ENCODE data around the gene LSM12.
A peak's percentile ranks its signal among the peaks of the same experiment; 100 is the strongest.
"Not testable (repeated sequence)": the region's sequence is repeated elsewhere in the genome, so short reads cannot be mapped to it uniquely, and the experiment has no call there.

Gene LSM12

DNA sequence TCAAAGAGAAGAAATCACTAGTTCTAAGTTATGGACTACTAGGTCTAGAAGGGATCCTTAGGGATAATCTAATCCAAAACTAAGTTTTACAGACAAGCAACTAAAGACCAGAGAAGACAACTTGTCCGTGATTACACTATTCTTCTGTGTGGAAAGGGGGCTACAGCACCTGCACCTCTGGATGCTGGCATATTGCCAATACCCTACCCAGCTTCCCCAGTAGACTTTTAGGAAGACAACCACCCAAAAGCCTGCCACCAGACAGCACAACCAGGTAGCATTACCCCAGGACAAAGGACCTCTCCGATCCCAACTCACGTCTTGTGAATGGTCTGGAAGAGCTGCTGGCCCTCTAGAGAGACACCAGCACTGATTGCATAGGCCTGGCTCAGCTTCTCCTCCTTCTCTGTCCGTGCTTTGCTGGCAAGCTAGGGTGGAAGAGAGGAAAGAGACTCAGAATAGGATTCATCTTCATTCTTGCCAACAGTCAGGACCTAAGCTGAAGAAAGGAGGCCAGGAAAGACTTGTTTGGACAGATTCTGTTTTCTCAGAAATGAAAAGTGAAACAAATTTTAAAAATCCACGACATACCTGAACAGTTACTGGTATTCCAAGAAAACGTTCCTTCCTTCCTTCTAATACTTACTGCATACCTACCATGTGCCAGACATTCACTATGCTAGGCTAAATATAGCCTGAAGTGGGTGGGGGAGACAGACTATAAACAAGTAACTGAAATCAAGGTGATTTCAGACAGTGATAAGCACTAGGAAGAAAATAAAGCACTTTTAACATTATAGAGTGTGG lies 26.4 kb downstream of the LSM12 start:
- DNase-seq, result no peak

DNA sequence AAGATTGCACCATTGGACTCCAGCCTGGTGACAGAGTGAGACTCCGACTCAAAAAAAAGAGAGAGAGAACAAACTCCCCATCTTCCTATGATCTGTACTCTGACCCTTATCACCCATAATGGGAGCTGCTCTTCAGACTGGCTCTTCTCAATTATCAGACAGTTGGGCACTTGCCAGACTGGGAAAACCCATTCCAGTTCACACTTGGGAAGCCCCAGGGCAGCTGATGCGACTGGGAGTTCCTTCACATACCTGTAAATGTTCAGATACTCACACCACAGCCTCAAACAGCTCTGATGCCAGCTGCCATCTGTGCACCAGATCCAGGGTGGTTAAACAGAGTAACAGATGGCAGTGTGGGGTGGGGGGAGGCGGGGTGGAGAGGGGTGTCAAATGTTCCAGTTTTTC lies 27.9 kb downstream of the LSM12 start:
- DNase-seq, result no peak

- DNase-seq, result no peak
These were observed 29.0 kb downstream of the LSM12 start for GRCh38 chr17:44037471-44037870.

- DNase-seq, result not testable (repeated sequence)
These were observed 31.8 kb downstream of the LSM12 start for GRCh38 chr17:44034688-44035087.

- DNase-seq, result no peak
These were observed 32.5 kb downstream of the LSM12 start for GRCh38 chr17:44033861-44034408.

DNA sequence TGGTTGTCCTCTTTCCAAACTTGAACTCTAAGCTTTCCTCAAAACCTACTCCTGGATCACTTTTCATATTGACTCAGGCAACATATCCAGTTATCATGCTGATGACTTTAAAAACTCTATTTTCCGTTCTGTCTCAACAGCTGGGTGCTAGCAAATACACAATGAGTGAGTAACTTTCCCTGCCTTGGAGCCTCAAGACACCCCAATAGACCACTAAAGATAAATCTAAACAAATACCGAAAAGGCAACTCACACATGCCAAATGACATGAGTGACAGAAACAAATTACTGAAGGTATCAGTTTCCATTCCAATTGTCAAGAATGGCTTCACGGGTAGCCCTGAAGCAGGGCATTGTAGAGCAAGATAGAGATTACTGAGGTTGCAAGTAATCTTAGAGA lies 36.0 kb downstream of the LSM12 start:
- DNase-seq, result no peak

DNA sequence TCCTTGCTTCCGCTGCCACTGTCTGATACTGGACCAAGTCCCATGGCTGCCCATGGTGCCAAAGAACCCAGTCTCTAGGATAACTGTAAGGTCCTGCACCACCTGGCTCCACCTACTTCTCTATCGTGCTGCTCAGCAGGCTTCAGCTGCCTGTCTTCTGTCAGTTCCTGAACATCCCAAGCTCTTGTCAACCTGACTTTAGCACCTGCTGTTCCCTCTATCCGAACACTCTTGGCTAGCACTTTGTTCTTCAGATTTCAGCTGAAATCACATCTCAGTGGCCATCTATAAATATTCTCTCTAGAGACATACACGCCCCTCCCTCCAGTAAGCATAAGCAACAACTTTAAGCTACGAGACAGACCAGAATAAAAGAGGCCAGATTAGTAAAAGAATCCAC lies 36.7 kb downstream of the LSM12 start:
- no peak for DNase-seq

GRCh38 chr17:44024853-44025252 lies 41.6 kb downstream of the LSM12 start:
- no peak for DNase-seq

DNA sequence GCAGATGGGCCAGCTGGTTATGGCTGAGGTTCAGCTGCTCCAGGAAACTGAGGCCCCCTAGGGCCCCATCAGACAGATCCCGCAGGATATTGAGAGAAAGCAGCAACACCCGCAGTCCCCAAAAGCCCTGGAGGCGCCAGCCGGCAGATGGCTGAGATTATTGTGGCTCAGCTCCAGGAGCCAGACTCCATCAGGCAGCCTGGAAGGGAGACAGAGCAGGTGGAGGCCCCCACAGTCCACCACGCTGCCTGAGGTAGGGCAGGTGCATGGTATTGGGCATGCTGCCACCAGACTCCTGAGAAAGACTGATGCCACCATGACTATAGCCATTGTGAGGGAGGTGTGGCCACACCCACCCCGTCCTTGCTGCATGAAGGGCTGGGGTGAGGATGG lies 42.2 kb downstream of the LSM12 start:
- no peak for DNase-seq

DNA sequence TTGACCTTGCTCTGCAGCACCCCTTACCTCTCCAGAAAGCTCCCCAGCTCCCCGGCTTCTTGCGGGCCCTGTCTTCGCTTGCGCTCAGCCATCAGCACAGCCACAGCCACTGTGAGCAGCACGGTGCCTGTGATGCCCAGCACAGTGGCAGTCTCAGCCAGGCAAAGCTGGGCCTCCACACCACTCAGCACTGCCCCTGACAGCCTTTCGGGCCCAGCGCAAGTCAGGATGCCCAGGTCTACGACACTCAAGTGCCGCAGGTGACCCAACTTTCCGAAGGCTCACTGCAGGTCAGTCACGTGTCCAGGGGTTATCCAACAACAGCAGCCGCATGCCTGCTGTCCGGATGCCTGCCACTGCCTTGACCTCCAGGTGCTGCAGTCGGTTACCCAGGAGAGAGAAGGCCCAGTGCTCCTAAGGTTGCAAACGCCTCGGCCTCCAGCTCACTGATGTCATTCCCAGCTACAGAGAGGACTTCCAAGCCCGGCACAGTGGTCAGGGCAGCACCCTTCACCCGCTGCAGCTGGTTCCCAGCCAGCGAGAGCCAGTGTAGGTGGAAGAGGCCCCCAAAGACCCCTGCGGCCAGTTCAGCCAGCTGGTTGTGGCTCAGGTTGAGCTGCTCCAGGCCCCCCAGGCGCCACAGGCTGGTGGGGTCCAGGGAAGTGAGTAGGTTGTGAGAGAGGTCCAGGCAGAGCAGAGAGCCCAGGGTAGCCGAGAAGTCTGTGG lies 42.8 kb downstream of the LSM12 start:
- no peak for DNase-seq

DNA sequence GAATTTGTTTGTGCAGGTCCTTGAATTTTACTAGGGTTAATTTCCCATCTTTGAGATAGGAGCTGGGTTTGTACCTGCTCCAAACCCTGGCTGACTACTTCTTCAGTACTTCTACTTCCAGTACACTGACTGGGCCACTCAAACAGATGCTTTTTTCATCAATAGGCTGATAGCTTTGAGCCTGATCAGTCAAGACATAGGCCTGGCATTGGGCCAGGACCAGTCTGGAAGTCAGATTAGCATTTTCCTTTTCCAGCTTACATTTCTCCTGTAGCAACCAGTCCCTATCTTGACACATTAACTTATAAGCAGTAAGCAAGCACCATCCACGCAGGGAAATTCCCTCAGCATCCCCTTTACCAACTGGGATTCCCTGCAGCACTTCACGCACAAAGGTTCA lies 44.2 kb downstream of the LSM12 start:
- no peak for DNase-seq

GRCh38 chr17:44021227-44021626 lies 45.2 kb downstream of the LSM12 start:
- not testable (repeated sequence) for DNase-seq

GRCh38 chr17:44014437-44015172 lies 51.9 kb downstream of the LSM12 start, which contains the start of gene TMEM101:
TSS of gene TMEM101 (minus strand) at chr17:44014963. CDS start at chr17:44014952, 11 bp downstream.
- peak; percentile 95 for DNase-seq

DNA sequence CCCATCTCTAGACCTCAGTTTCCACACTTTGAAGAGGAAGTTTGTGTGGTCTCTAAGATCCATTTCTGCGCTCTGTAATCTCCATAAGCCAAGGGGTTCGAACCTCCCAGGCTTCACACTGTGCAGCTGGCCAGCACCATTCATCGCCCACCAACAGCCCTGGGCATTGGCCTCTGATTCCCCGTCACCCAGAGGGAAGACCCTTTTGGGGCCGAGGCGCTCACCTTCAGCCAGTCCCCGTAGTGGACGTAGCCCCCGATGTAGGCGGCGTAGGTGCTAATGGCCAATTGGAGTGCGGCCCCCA lies 52.4 kb downstream of the LSM12 start:
- DNase-seq, result no peak

GRCh38 chr17:44012874-44013273 lies 53.6 kb downstream of the LSM12 start:
- no peak for DNase-seq

GRCh38 chr17:44012391-44012790 lies 54.1 kb downstream of the LSM12 start:
- DNase-seq, result no peak

DNA sequence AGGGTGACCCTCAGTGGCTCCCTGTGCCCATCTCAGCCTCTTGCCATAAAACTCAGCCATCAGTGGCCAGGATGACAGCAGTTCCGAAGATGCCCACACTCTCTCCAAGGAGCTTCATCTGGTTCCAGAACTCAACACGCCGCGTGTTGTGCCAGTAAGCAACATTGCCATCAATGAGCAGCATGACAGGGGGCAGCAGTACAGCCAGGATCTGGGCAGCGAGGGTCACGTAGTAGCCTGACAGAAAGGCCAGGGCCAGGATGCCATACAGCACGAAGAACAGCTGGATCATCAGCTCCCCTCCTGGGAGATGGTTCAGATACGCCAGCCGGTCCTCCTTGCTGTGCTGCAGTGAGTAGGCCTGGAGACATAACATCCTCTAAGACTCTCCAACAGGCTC lies 54.6 kb downstream of the LSM12 start:
- no peak for DNase-seq

GRCh38 chr17:44010966-44011647 lies 55.4 kb downstream of the LSM12 start:
- DNase-seq, result no peak

- no peak for DNase-seq
These were observed 58.1 kb downstream of the LSM12 start for GRCh38 chr17:44008205-44008909.

DNA sequence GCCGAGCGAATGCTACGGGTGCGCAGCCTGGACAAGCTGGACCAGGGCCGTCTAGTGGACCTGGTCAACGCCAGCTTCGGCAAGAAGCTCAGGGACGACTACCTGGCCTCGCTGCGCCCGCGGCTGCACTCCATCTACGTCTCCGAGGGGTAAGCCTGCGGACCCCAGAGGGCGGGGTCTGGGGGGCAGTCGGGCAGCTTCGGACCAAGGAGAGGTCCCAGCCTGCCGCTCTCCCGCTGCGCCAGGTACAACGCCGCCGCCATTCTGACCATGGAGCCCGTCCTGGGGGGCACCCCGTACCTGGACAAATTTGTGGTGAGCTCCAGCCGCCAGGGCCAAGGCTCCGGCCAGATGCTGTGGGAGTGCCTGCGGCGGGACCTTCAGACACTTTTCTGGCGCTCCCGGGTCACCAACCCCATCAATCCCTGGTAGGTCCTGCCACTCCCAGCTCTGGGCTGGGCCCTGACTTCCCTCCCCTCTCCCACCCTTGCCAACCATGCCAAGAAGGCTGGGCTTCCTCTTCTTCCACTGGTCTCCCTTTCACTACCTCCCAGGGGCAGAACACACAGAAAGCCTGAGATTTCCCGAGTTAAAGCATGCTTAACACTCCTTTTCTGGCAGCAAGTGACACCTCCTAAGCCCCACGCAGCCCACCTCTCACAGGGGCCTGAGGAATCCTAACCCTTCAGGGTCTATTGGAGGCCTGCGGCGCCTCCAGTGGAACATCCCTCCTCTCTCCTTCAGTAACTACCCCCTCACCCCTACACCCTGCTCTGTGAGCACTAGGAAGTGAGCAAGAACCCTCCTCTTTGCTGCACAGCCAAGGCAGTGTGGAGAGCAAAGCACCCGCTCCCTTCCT lies 58.9 kb downstream of the LSM12 start:
- no peak for DNase-seq

Measured in fibroblast of skin of scalp (primary cell).